A673 (cell line): Measurements from ENCODE around the gene BLOC1S5.

Experiments
- EZH2 ChIP-seq: fragments of 200-600 bp; sonication (generic); IDR thresholded peaks from 2 replicates; pipeline ENCODE4 v1.6.1; 2017; ENCODE audit warnings: borderline replicate concordance, low read depth, mild to moderate bottlenecking, mixed read lengths, antibody characterized with exemption, low read length; ENCODE audit not compliant: poor library complexity, severe bottlenecking
- TF ChIP-seq, protein P1 (sequence below): fragments of 300-800, 200-600 bp; sonication (generic); conservative IDR thresholded peaks from 2 replicates; pipeline ENCODE4 v1.5.1; 2017; ENCODE audit warnings: low read depth, mild to moderate bottlenecking, antibody characterized with exemption, low read length, moderate library complexity, mixed read lengths

DNA sequence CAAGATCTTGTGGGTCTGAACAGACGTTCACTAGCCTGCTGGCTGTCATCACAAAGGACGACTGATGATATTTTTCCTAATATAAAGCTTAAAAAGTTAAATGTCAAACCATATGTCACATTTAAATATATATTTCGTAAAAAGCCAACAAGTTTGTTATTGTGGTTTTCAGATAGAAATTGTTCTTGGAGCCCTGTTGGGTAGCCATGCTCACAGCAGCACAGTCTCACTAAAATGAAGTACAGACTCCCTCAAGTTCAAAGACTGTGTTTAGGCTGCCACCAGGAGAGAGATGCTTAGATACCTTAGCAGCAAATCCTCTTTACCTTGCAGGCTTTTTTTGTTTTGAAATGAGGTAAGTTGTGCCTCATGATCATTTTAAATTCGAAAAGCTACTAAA is 20.4 kb upstream of the BLOC1S5 start:
- TF ChIP-seq EZH2 = no peak
- TF ChIP-seq, protein P1, sequence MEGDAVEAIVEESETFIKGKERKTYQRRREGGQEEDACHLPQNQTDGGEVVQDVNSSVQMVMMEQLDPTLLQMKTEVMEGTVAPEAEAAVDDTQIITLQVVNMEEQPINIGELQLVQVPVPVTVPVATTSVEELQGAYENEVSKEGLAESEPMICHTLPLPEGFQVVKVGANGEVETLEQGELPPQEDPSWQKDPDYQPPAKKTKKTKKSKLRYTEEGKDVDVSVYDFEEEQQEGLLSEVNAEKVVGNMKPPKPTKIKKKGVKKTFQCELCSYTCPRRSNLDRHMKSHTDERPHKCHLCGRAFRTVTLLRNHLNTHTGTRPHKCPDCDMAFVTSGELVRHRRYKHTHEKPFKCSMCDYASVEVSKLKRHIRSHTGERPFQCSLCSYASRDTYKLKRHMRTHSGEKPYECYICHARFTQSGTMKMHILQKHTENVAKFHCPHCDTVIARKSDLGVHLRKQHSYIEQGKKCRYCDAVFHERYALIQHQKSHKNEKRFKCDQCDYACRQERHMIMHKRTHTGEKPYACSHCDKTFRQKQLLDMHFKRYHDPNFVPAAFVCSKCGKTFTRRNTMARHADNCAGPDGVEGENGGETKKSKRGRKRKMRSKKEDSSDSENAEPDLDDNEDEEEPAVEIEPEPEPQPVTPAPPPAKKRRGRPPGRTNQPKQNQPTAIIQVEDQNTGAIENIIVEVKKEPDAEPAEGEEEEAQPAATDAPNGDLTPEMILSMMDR = no peak
